Lower lobe of right lung (tissue), 2 donors: Measurements from ENCODE around the gene GDF3. TPM values are rescaled to one million over a fixed set of nuclear protein-coding genes. Genes with fewer than 3 reads are reported as not detected.
"Not testable (repeated sequence)": the region's sequence is repeated elsewhere in the genome, so short reads cannot be mapped to it uniquely, and the experiment has no call there.

ENCODE experiments used
- ATAC-seq, 2 donors: fragments of 200-7000 bp; cut with Tn5 transposase; one replicate each; pipeline ENCODE4 v1.9.1; 2020 to 2022; ENCODE audit warnings: mild to moderate bottlenecking in 2 of 2, moderate library complexity in 2 of 2
- DNase-seq: peaks from one replicate; pipeline ENCODE4 v3.0.0-alpha.2; 2020
- H3K27ac ChIP-seq: fragments of 200-600 bp; one replicate; pipeline ENCODE4 v1.8.0; 2022
- H3K27me3 ChIP-seq: fragments of 200-600 bp; one replicate; pipeline ENCODE4 v1.8.0; 2022; ENCODE audit warnings: low read depth
- H3K36me3 ChIP-seq: fragments of 200-600 bp; one replicate; pipeline ENCODE4 v1.8.0; 2022; ENCODE audit warnings: mild to moderate bottlenecking
- H3K4me1 ChIP-seq: fragments of 200-600 bp; one replicate; pipeline ENCODE4 v1.8.0; 2022
- H3K4me3 ChIP-seq: fragments of 200-600 bp; one replicate; pipeline ENCODE4 v1.8.0; 2022; ENCODE audit warnings: mild to moderate bottlenecking
- H3K9me3 ChIP-seq: fragments of 200-600 bp; one replicate; pipeline ENCODE4 v1.8.0; 2022
- intact Hi-C: fragments of 100-400 bp; cut with DNase I; formaldehyde crosslinking; loops from one replicate; pipeline ENCODE4 v1.11.0; 2022
- total RNA-seq: library from RNA; stranded (reverse); fragmentation: NEBNext Ultra II Directional; extraction: Animal tissue kit (Norgen Biotek cat#: 25700); gene quantifications from one replicate; pipeline ENCODE4 v1.2.1, GENCODE V29; 2021
- TF ChIP-seq, protein P1 (sequence below): fragments of 200-600 bp; IDR thresholded peaks from one replicate; pipeline ENCODE4 v1.8.0; 2022; ENCODE audit warnings: antibody characterized with exemption, mild to moderate bottlenecking
- donor health status: DM: no; HTN: yes; CAD: no; lungs with severe emphysema.

The GDF3 gene
- total RNA-seq, 1 donor from 2014 or later: 0.30 TPM

DNA sequence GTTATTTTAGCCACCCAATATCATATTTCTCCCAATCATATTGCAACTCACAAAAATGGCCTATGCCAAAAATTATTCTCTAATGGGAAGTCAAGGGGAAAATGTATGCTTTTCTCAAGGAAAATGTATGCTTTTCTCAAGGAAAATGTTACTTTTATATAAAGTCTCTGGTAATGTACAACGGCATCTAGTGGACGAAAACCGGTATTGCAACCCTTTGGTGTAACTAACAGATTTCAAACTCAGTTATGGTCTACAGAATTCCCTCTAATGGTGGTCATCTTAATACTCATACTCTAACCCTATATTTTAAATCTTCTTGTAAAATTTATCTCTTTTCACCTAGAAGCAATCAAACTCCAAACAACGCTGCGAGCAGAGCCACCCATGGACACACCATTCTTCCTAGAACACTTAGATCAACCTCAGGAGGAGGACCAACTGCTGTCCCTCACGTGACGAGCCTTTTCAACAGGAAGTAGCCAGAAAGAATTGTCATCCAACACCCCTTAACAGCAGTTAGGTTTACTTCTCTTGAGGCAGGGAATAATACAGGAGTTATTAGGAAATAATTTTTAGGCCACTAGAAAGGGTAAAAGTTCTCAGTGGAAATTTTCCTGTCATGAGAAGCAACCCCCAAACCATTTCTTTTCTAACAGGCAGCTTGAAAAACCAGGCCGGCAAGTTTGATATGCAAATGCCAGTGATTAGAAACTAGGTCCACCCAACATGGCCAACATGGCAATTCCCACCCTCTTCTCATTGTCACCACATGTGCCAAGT, 50.0 kb downstream of the GDF3 start:
- TF ChIP-seq, protein P1, sequence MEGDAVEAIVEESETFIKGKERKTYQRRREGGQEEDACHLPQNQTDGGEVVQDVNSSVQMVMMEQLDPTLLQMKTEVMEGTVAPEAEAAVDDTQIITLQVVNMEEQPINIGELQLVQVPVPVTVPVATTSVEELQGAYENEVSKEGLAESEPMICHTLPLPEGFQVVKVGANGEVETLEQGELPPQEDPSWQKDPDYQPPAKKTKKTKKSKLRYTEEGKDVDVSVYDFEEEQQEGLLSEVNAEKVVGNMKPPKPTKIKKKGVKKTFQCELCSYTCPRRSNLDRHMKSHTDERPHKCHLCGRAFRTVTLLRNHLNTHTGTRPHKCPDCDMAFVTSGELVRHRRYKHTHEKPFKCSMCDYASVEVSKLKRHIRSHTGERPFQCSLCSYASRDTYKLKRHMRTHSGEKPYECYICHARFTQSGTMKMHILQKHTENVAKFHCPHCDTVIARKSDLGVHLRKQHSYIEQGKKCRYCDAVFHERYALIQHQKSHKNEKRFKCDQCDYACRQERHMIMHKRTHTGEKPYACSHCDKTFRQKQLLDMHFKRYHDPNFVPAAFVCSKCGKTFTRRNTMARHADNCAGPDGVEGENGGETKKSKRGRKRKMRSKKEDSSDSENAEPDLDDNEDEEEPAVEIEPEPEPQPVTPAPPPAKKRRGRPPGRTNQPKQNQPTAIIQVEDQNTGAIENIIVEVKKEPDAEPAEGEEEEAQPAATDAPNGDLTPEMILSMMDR: peak; percentile 84
- DNase-seq: no peak
- Histone ChIP-seq H3K9me3 (no peaks in the 10 kb centered on the region), H3K36me3 (no peaks in the 10 kb centered on the region), H3K27me3 (peaks cover 3% of the 10 kb centered on the region), H3K4me3 (no peak overlapping the region), H3K4me1 (no peaks in the 10 kb centered on the region), H3K27ac (no peak overlapping the region)
- intact Hi-C loops: loop anchor here (10.0 kb wide), 1 partner anchor 431 kb away; no protein-coding TSS in a partner anchor
- ATAC-seq: no peak

DNA sequence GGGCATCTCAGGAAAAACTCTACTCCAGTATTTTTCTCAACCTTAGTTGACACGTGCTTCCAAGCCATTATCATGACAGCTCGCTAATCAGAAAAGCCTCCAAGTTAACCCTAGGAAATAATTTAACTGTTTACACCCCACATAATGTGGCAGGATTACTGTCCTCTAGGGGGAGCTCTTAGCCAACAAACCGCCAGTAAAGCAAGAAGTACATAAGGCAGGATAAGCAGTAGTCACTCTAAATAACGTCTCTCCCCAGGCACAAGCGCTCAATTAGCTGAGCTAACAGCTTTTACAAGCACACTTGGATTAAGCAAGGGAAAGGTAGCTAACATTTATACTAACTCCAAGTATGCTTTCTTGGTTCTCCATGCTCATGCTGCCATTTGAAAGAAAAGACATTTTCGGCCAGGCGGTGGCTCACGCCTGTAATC, 52.7 kb downstream of the GDF3 start:
- Histone ChIP-seq H3K36me3 (no peaks in the 10 kb centered on the region), H3K9me3 (no peaks in the 10 kb centered on the region), H3K27ac (no peak overlapping the region), H3K27me3 (peaks cover 3% of the 10 kb centered on the region), H3K4me3 (no peak overlapping the region), H3K4me1 (peaks cover 6% of the 10 kb centered on the region)
- intact Hi-C loops: loop anchor here (10.0 kb wide), 1 partner anchor 428 kb away; no protein-coding TSS in a partner anchor
- DNase-seq (no peak), ATAC-seq (no peak)
- TF ChIP-seq, protein P1: peak; percentile 35

DNA sequence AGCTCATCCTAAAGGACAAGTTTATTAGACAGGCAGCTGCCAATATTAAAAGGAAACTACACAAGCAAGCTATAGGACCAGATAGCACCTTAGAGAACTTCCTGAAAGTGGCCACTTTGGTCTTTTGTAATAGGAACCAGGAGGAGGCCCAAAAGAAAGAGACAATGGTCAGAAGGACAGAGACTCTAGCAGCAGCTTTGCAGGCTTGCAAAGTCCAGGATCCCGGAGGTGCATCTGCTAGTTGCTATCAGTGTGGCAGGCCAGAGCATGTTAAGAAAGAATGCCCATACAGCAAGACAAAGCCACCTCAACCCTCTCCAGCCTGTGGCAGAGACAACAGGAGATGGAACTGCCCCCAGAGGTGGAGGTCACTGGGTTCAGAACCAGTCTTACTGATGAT, 53.3 kb downstream of the GDF3 start:
- Histone ChIP-seq H3K4me1 (peaks cover 6% of the 10 kb centered on the region), H3K27me3 (peaks cover 3% of the 10 kb centered on the region), H3K4me3 (no peak overlapping the region), H3K27ac (no peak overlapping the region), H3K36me3 (no peaks in the 10 kb centered on the region), H3K9me3 (no peaks in the 10 kb centered on the region)
- TF ChIP-seq, protein P1: no peak
- intact Hi-C loops: loop anchor here (10.0 kb wide), 1 partner anchor 427 kb away; no protein-coding TSS in a partner anchor
- ATAC-seq (no peak), DNase-seq (no peak)

GRCh38 chr12:7640123-7640995, 55.2 kb downstream of the GDF3 start:
- peak; percentile 54 for DNase-seq
- H3K4me3 ChIP-seq: peak overlapping the region; percentile 43
- H3K4me1 ChIP-seq, H3K9me3 ChIP-seq, H3K27me3 ChIP-seq, H3K27ac ChIP-seq, ATAC-seq, H3K36me3 ChIP-seq: not testable (repeated sequence)
- intact Hi-C loops: loop anchor here (10.0 kb wide), 1 partner anchor 426 kb away; no protein-coding TSS in a partner anchor

Other genes starting within 250 kb of the GDF3 start
- 525 TPM for gene CD163, start 192.0 kb downstream of the GDF3 start, total RNA-seq
- not detected for gene APOBEC1, start 29.9 kb downstream of the GDF3 start, total RNA-seq
- not detected for gene DPPA3, start 15.7 kb upstream of the GDF3 start, total RNA-seq
- gene CLEC4C, start 51.6 kb upstream of the GDF3 start, total RNA-seq: not detected
- not detected for gene NANOGNB, start 69.4 kb upstream of the GDF3 start, total RNA-seq
- gene NANOG, start 93.6 kb upstream of the GDF3 start, total RNA-seq: not detected
- gene SLC2A14, start 177.1 kb upstream of the GDF3 start, total RNA-seq: not detected
- gene SLC2A3, start 240.4 kb upstream of the GDF3 start, total RNA-seq: 133 TPM